MM.1S (cell line): ENCODE data around the gene LCP1.

Experiments
- DNase-seq: peaks from one replicate; pipeline ENCODE4 v3.0.0-alpha.2; 2015
- H2AFZ ChIP-seq: fragments of 300-600 bp; sonication (generic); 2 replicates; pipeline ENCODE4 v1.6.0; 2016; ENCODE audit warnings: antibody characterized with exemption, low read length
- H3F3A ChIP-seq: fragments of 300-600 bp; sonication (generic); 2 replicates; pipeline ENCODE4 v1.6.1; 2016; ENCODE audit warnings: mild to moderate bottlenecking, antibody characterized with exemption, low read length, moderate library complexity, mixed read lengths; ENCODE audit not compliant: insufficient read depth
- H3K27ac ChIP-seq: fragments of 300-600 bp; sonication (generic); 2 replicates; pipeline ENCODE4 v1.5.1; 2016; ENCODE audit warnings: mild to moderate bottlenecking, low read length
- H3K27me3 ChIP-seq: fragments of 300-600 bp; sonication (generic); replicated peaks from 2 replicates; pipeline ENCODE4 v1.6.0; 2016; ENCODE audit warnings: low read length; ENCODE audit not compliant: insufficient read depth
- H3K36me3 ChIP-seq: fragments of 300-600 bp; sonication (generic); replicated peaks from 2 replicates; pipeline ENCODE4 v1.6.1; 2016; ENCODE audit warnings: mild to moderate bottlenecking, low read length, mixed read lengths; ENCODE audit not compliant: insufficient read depth
- H3K4me1 ChIP-seq: fragments of 300-600 bp; sonication (generic); 2 replicates; pipeline ENCODE4 v1.6.1; 2016; ENCODE audit warnings: low read length, mixed read lengths
- H3K4me2 ChIP-seq: fragments of 300-600 bp; sonication (generic); 2 replicates; pipeline ENCODE4 v1.6.0; 2016; ENCODE audit warnings: low read depth, low read length
- H3K4me3 ChIP-seq: fragments of 300-600 bp; sonication (generic); 2 replicates; pipeline ENCODE4 v1.5.1; 2016; ENCODE audit warnings: low read length, mixed read lengths
- H3K79me2 ChIP-seq: fragments of 300-600 bp; sonication (generic); 2 replicates; pipeline ENCODE4 v1.6.1; 2016; ENCODE audit warnings: mixed run types, low read length, mixed read lengths
- H3K9ac ChIP-seq: fragments of 300-600 bp; sonication (generic); 2 replicates; pipeline ENCODE4 v1.6.1; 2016; ENCODE audit warnings: low read length, mixed read lengths
- H3K9me2 ChIP-seq: fragments of 300-600 bp; sonication (generic); replicated peaks from 2 replicates; pipeline ENCODE4 v1.6.1; 2016; ENCODE audit warnings: mild to moderate bottlenecking, low read length, mixed read lengths; ENCODE audit not compliant: insufficient read depth
- H3K9me3 ChIP-seq: fragments of 300-600 bp; sonication (generic); replicated peaks from 2 replicates; pipeline ENCODE4 v1.6.1; 2016; ENCODE audit warnings: mild to moderate bottlenecking, low read length, mixed read lengths; ENCODE audit not compliant: insufficient read depth
- H4K20me1 ChIP-seq: fragments of 300-600 bp; sonication (generic); 2 replicates; pipeline ENCODE4 v1.6.1; 2016; ENCODE audit warnings: mild to moderate bottlenecking, low read length, moderate library complexity, mixed read lengths; ENCODE audit not compliant: insufficient read depth
- EZH2 ChIP-seq: fragments of 300-600 bp; sonication (generic); optimal IDR thresholded peaks from 2 replicates; pipeline ENCODE3; 2017; ENCODE audit warnings: low read depth, mild to moderate bottlenecking, antibody characterized with exemption, low read length, mixed read lengths
- EZH2phosphoT487 ChIP-seq: fragments of 300-600 bp; sonication (generic); IDR thresholded peaks from 2 replicates; pipeline ENCODE4 v1.6.1; 2018; ENCODE audit warnings: antibody characterized with exemption, low read length
- TF ChIP-seq, protein P1 (sequence below): fragments of 300-600 bp; sonication (generic); IDR thresholded peaks from 2 replicates; pipeline ENCODE4 v1.5.1; 2016; ENCODE audit warnings: antibody characterized with exemption, low read length, mixed read lengths

Gene LCP1

DNA sequence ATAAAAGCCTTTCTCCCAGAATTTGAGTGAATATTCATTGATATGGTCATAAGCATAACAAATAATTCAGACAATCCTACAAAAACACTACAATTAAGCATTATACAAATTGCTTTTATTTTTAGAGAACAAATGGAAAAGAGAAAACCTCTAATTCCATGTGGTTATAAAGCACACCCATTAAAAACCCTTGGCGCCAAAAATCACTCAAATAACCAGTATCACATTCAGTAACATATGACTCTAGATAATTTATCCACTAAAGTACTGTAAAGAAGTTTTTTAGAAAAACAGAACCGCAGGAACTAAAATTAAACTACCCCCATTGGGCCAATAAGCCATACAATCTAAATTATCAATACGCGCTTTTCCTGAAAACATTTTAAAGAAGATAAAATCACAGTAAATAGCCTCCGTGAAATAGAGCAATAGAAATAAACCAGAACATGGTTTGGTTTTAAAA lies 569 bp downstream of the LCP1 start:
- peaks cover 23% of the 10 kb centered on the region for H3K4me1 ChIP-seq
- peaks cover 9% of the 10 kb centered on the region for H4K20me1 ChIP-seq
- peak overlapping the region; percentile 81 for H3K4me3 ChIP-seq
- no peaks in the 10 kb centered on the region for H3K27me3 ChIP-seq
- DNase-seq: no peak
- peaks cover 70% of the 10 kb centered on the region for H3K79me2 ChIP-seq
- H3K9me3 ChIP-seq: no peaks in the 10 kb centered on the region
- H3K9me2 ChIP-seq: no peaks in the 10 kb centered on the region
- peak overlapping the region; percentile 99 for H3K27ac ChIP-seq
- peak overlapping the region; percentile 66 for H3K4me2 ChIP-seq
- H3F3A ChIP-seq: peaks cover 40% of the 10 kb centered on the region
- peak overlapping the region; percentile 82 for H3K9ac ChIP-seq
- TF ChIP-seq EZH2phosphoT487: no peak
- TF ChIP-seq, protein P1, sequence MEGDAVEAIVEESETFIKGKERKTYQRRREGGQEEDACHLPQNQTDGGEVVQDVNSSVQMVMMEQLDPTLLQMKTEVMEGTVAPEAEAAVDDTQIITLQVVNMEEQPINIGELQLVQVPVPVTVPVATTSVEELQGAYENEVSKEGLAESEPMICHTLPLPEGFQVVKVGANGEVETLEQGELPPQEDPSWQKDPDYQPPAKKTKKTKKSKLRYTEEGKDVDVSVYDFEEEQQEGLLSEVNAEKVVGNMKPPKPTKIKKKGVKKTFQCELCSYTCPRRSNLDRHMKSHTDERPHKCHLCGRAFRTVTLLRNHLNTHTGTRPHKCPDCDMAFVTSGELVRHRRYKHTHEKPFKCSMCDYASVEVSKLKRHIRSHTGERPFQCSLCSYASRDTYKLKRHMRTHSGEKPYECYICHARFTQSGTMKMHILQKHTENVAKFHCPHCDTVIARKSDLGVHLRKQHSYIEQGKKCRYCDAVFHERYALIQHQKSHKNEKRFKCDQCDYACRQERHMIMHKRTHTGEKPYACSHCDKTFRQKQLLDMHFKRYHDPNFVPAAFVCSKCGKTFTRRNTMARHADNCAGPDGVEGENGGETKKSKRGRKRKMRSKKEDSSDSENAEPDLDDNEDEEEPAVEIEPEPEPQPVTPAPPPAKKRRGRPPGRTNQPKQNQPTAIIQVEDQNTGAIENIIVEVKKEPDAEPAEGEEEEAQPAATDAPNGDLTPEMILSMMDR: no peak
- no peaks in the 10 kb centered on the region for H3K36me3 ChIP-seq
- no peak overlapping the region for H2AFZ ChIP-seq

DNA sequence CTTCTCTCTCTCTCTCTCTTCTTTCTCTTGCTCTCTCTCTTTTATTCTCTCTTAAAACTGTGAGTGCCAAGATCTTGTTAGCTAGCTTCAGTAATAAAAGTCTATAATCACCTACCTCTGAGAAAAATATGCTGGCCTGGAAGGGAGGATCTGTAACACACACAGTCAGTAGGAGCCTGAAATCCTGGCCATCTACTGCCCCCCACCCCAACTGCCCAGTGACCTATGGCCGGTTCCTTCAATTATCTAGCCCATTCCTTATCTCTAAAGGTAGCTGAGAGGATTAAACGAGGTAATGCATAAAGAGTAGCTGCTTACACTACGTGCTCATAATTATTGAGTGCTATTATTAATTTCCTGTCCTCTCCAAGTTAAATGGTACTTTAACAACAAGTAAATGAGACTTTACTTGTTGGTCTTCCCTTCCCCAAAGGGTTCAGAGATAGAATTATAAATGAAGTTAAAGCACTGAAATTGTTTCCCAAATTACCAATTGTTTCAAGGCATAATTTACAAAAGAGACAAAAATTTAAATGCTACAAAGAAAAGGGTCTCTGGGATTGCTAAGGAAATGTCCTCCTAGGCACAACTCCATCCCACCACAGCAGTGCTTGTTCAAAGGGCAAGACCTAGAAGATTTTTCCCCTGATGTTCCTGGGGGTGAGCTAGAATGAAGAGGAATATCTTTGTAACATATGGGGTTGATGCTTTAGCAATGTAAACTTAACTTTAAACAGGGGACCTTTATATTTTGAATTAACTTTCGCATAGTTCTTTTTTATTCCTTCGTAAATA lies 1.8 kb downstream of the LCP1 start:
- H3K4me2 ChIP-seq: peak overlapping the region; percentile 66
- H3K4me1 ChIP-seq: peaks cover 35% of the 10 kb centered on the region
- no peaks in the 10 kb centered on the region for H3K36me3 ChIP-seq
- peak overlapping the region; percentile 99; the same call in 1 of the 2 replicates for H3K27ac ChIP-seq
- H3K9ac ChIP-seq: peak overlapping the region; percentile 82
- H3K79me2 ChIP-seq: peaks cover 83% of the 10 kb centered on the region
- H3K9me3 ChIP-seq: no peaks in the 10 kb centered on the region
- H3F3A ChIP-seq: peaks cover 40% of the 10 kb centered on the region
- TF ChIP-seq, protein P1: no peak
- TF ChIP-seq EZH2phosphoT487 (no peak), EZH2 (no peak)
- peak overlapping the region; percentile 81 for H3K4me3 ChIP-seq
- H3K9me2 ChIP-seq: no peaks in the 10 kb centered on the region
- DNase-seq: no peak
- H4K20me1 ChIP-seq: peaks cover 16% of the 10 kb centered on the region
- no peak overlapping the region for H2AFZ ChIP-seq
- no peaks in the 10 kb centered on the region for H3K27me3 ChIP-seq

GRCh38 chr13:46179491-46179908 lies 2.5 kb downstream of the LCP1 start:
- H3K9ac ChIP-seq: peak overlapping the region; percentile 9; the same call in 1 of the 2 replicates

More at GRCh38 chr13:46179491-46179908, 2.5 kb downstream of the LCP1 start:
- H3K4me2 ChIP-seq: peak overlapping the region; percentile 86; the same call in 1 of the 2 replicates
- peak overlapping the region; percentile 81 for H3K4me3 ChIP-seq
- H2AFZ ChIP-seq: no peak overlapping the region
- peaks cover 32% of the 10 kb centered on the region for H3K4me1 ChIP-seq
- H3F3A ChIP-seq: peaks cover 42% of the 10 kb centered on the region
- H3K9me3 ChIP-seq: no peaks in the 10 kb centered on the region
- no peaks in the 10 kb centered on the region for H3K36me3 ChIP-seq
- TF ChIP-seq, protein P1: no peak
- TF ChIP-seq EZH2phosphoT487 (no peak), EZH2 (no peak)
- peak overlapping the region; percentile 99; the same call in 1 of the 2 replicates for H3K27ac ChIP-seq
- peaks cover 89% of the 10 kb centered on the region for H3K79me2 ChIP-seq
- H3K9me2 ChIP-seq: no peaks in the 10 kb centered on the region
- DNase-seq: no peak
- peaks cover 20% of the 10 kb centered on the region for H4K20me1 ChIP-seq
- H3K27me3 ChIP-seq: no peaks in the 10 kb centered on the region
